HEK293 (cell line): Measurements from ENCODE around the gene JUP.

ENCODE experiments used
- BCL6B ChIP-seq: fragments of 450-650 bp; formaldehyde crosslinking; IDR thresholded peaks from 2 replicates; pipeline ENCODE4 v1.5.1; 2017; ENCODE audit warnings: missing biosample characterization, missing genetic modification characterization
- GLIS1 ChIP-seq: fragments of 450-650 bp; formaldehyde crosslinking; IDR thresholded peaks from 2 replicates; pipeline ENCODE4 v1.5.1; 2016; ENCODE audit warnings: missing biosample characterization, missing genetic modification characterization
- GLIS2 ChIP-seq: fragments of 450-650 bp; formaldehyde crosslinking; IDR thresholded peaks from 2 replicates; pipeline ENCODE4 v1.5.1; 2016; ENCODE audit warnings: missing biosample characterization, missing genetic modification characterization
- HIC1 ChIP-seq: fragments of 450-650 bp; formaldehyde crosslinking; IDR thresholded peaks from 2 replicates; pipeline ENCODE4 v1.5.1; 2016; ENCODE audit warnings: missing biosample characterization, missing genetic modification characterization
- HOXA7 ChIP-seq: sonication (generic); formaldehyde crosslinking; IDR thresholded peaks from 2 replicates; pipeline ENCODE4 v1.8.1; 2022; ENCODE audit warnings: missing genetic modification reagents, borderline replicate concordance
- HOXC10 ChIP-seq: sonication (generic); formaldehyde crosslinking; IDR thresholded peaks from 2 replicates; pipeline ENCODE4 v1.8.1; 2023; ENCODE audit warnings: mild to moderate bottlenecking, missing genetic modification reagents
- KLF9 ChIP-seq: fragments of 450-650 bp; formaldehyde crosslinking; IDR thresholded peaks from 2 replicates; pipeline ENCODE4 v1.5.1; 2016; ENCODE audit warnings: missing biosample characterization, missing genetic modification characterization, low read depth
- RBAK ChIP-seq: fragments of 450-650 bp; formaldehyde crosslinking; IDR thresholded peaks from 2 replicates; pipeline ENCODE4 v1.5.1; 2016; ENCODE audit warnings: missing biosample characterization, missing genetic modification characterization
- REST ChIP-seq: fragments of 450-650 bp; formaldehyde crosslinking; IDR thresholded peaks from 2 replicates; pipeline ENCODE4 v1.5.1; 2016; ENCODE audit warnings: missing biosample characterization, missing genetic modification characterization
- WT1 ChIP-seq: fragments of 450-650 bp; formaldehyde crosslinking; IDR thresholded peaks from 2 replicates; pipeline ENCODE4 v1.5.1; 2016; ENCODE audit warnings: missing biosample characterization, missing genetic modification characterization
- ZBTB20 ChIP-seq: fragments of 450-650 bp; formaldehyde crosslinking; IDR thresholded peaks from 2 replicates; pipeline ENCODE4 v1.5.1; 2016; ENCODE audit warnings: missing biosample characterization, missing genetic modification characterization
- ZBTB21 ChIP-seq: fragments of 450-650 bp; formaldehyde crosslinking; IDR thresholded peaks from 2 replicates; pipeline ENCODE4 v1.5.1; 2017; ENCODE audit warnings: missing biosample characterization, missing genetic modification characterization
- ZFHX2 ChIP-seq: fragments of 450-650 bp; formaldehyde crosslinking; conservative IDR thresholded peaks from 2 replicates; pipeline ENCODE4 v1.5.1; 2016; ENCODE audit warnings: missing biosample characterization, missing genetic modification characterization
- ZIC2 ChIP-seq: fragments of 450-650 bp; formaldehyde crosslinking; IDR thresholded peaks from 2 replicates; pipeline ENCODE4 v1.5.1; 2016; ENCODE audit warnings: missing biosample characterization, missing genetic modification characterization
- ZNF112 ChIP-seq: fragments of 450-650 bp; formaldehyde crosslinking; IDR thresholded peaks from 2 replicates; pipeline ENCODE4 v1.5.0; 2017; ENCODE audit warnings: missing biosample characterization, missing genetic modification characterization
- ZNF146 ChIP-seq: fragments of 450-650 bp; formaldehyde crosslinking; IDR thresholded peaks from 2 replicates; pipeline ENCODE4 v1.5.1; 2016; ENCODE audit warnings: missing biosample characterization, missing genetic modification characterization
- ZNF19 ChIP-seq: fragments of 450-650 bp; formaldehyde crosslinking; IDR thresholded peaks from 2 replicates; pipeline ENCODE4; 2016; ENCODE audit warnings: missing biosample characterization, missing genetic modification characterization, low read depth
- ZNF280C ChIP-seq: fragments of 450-650 bp; formaldehyde crosslinking; IDR thresholded peaks from 2 replicates; pipeline ENCODE4 v1.5.1; 2016; ENCODE audit warnings: missing biosample characterization, missing genetic modification characterization
- ZNF350 ChIP-seq: fragments of 450-650 bp; formaldehyde crosslinking; IDR thresholded peaks from 2 replicates; pipeline ENCODE4 v1.5.0; 2017; ENCODE audit warnings: missing biosample characterization, mild to moderate bottlenecking, missing genetic modification characterization
- ZNF366 ChIP-seq: fragments of 450-650 bp; formaldehyde crosslinking; conservative IDR thresholded peaks from 2 replicates; pipeline ENCODE4 v1.5.1; 2016; ENCODE audit warnings: missing biosample characterization, missing genetic modification characterization
- ZNF37A ChIP-seq: fragments of 450-650 bp; IDR thresholded peaks from 2 replicates; pipeline ENCODE4 v1.5.1; 2018; ENCODE audit warnings: missing biosample characterization, missing genetic modification characterization
- ZNF394 ChIP-seq: fragments of 450-650 bp; formaldehyde crosslinking; IDR thresholded peaks from 2 replicates; pipeline ENCODE4 v1.5.1; 2016; ENCODE audit warnings: missing biosample characterization, missing genetic modification characterization, mild to moderate bottlenecking, moderate library complexity, borderline replicate concordance
- ZNF449 ChIP-seq: fragments of 450-650 bp; formaldehyde crosslinking; IDR thresholded peaks from 2 replicates; pipeline ENCODE4 v1.5.1; 2017; ENCODE audit warnings: missing biosample characterization, mild to moderate bottlenecking, missing genetic modification characterization, moderate library complexity
- ZNF513 ChIP-seq: fragments of 450-650 bp; IDR thresholded peaks from 2 replicates; pipeline ENCODE4 v1.5.1; 2018; ENCODE audit warnings: missing biosample characterization, missing genetic modification characterization
- ZNF600 ChIP-seq: fragments of 450-650 bp; formaldehyde crosslinking; IDR thresholded peaks from 2 replicates; pipeline ENCODE4 v1.5.1; 2016; ENCODE audit warnings: missing biosample characterization, missing genetic modification characterization

Gene JUP

GRCh38 chr17:41777574-41778188 lies 8.8 kb downstream of the JUP start (continued):
- TF ChIP-seq BCL6B (tag by site-specific recombination) (no peak), ZNF37A (tag by site-specific recombination) (no peak), GLIS1 (tag by site-specific recombination) (peak; percentile 99), ZNF394 (tag by site-specific recombination) (peak; percentile 56; the same call in 1 of the 2 replicates), ZNF350 (no peak), HOXC10 (CRISPR knock-in tag) (no peak), ZNF600 (peak; percentile 92), ZBTB21 (tag by site-specific recombination) (peak; percentile 82), ZNF513 (tag by site-specific recombination) (no peak), REST (tag by site-specific recombination) (0 out of 2 replicates have a peak, but pooled peaks have one; percentile 45), ZNF112 (no peak), WT1 (tag by site-specific recombination) (peak; percentile 80), ZNF449 (0 out of 2 replicates have a peak, but pooled peaks have one; percentile 26), ZNF146 (no peak), ZNF280C (no peak), ZBTB20 (tag by site-specific recombination) (peak; percentile 44; the same call in 1 of the 2 replicates), ZFHX2 (0 out of 2 replicates have a peak, but pooled peaks have one; percentile 24), KLF9 (no peak), ZIC2 (peak; percentile 99), GLIS2 (tag by site-specific recombination) (peak; percentile 76), RBAK (tag by site-specific recombination) (no peak), ZNF366 (tag by site-specific recombination) (peak; percentile 79), ZNF19 (no peak), HIC1 (peak; percentile 79), HOXA7 (CRISPR knock-in tag) (no peak)
- TF ChIP-seq, all 188 proteins: peak for 32
